IMR-90 (cell line): ENCODE results near the gene NME7. TPM values are rescaled to one million over a fixed set of nuclear protein-coding genes. Genes with fewer than 3 reads are reported as not detected.

Experiments
- ATAC-seq: fragments of 200-7000 bp; cut with Tn5 transposase; 2 replicates; pipeline ENCODE4 v1.9.1; 2020; ENCODE audit warnings: low read depth, mild to moderate bottlenecking, moderate library complexity
- BruUV-seq: library from RNA; stranded (reverse); fragments of 400-500 nt; replicated peaks from 2 replicates; lab custom pipeline; 2021; lab: Mats Ljungman, UMichigan
- CTCF ChIA-PET: fragments of 300-600 bp; formaldehyde crosslinking; extraction: SDS; loops from one replicate; lab custom pipeline; 2021; ENCODE audit warnings: antibody characterized with exemption; lab: Yijun Ruan, JAX
- POLR2A ChIA-PET: fragments of 300-600 bp; sonication (Branson Sonifier 250); formaldehyde crosslinking; loops from one replicate; lab custom pipeline; 2022; ENCODE audit warnings: antibody characterized with exemption; ENCODE audit not compliant: unreplicated experiment; lab: Charles Lee
- DNase-seq: peaks from one replicate; pipeline ENCODE4 v3.0.0; 2013
- H2AFZ ChIP-seq: replicated peaks from 2 replicates; pipeline ENCODE3; 2013; ENCODE audit warnings: low read length, mild to moderate bottlenecking; ENCODE audit not compliant: poor library complexity
- H2AK5ac ChIP-seq: 2 replicates; pipeline ENCODE4 v1.6.1; 2013; ENCODE audit warnings: low read depth, low read length, inconsistent platforms
- H2AK9ac ChIP-seq: replicated peaks from 2 replicates; pipeline ENCODE3; 2013; ENCODE audit warnings: mild to moderate bottlenecking, low read depth, low read length, moderate library complexity; ENCODE audit not compliant: poor library complexity
- H2BK120ac ChIP-seq: 2 replicates; pipeline ENCODE4 v1.6.1; 2013; ENCODE audit warnings: low read depth, low read length, inconsistent platforms
- H2BK15ac ChIP-seq: 3 replicates; pipeline ENCODE4 v1.6.1; 2013; ENCODE audit warnings: low read depth, low read length, inconsistent platforms
- H2BK20ac ChIP-seq: 2 replicates; pipeline ENCODE4 v1.6.1; 2013; ENCODE audit warnings: low read depth, mild to moderate bottlenecking, inconsistent platforms, low read length, moderate library complexity
- H2BK5ac ChIP-seq: 2 replicates; pipeline ENCODE4 v1.6.1; 2013; ENCODE audit warnings: mild to moderate bottlenecking, low read depth, low read length, inconsistent platforms; ENCODE audit not compliant: poor library complexity, severe bottlenecking
- H3K14ac ChIP-seq: replicated peaks from 2 replicates; pipeline ENCODE4 v1.6.1; 2013; ENCODE audit warnings: low read depth, low read length, inconsistent platforms
- H3K18ac ChIP-seq: 2 replicates; pipeline ENCODE4 v1.6.1; 2013; ENCODE audit warnings: low read depth, low read length, control low read depth
- H3K23ac ChIP-seq: 2 replicates; pipeline ENCODE4 v1.6.1; 2013; ENCODE audit warnings: low read depth, low read length, inconsistent platforms
- H3K27ac ChIP-seq: 2 replicates; pipeline ENCODE4 v1.5.1; 2013; ENCODE audit warnings: mild to moderate bottlenecking, control low read depth, low read length; ENCODE audit not compliant: insufficient read depth
- H3K27me3 ChIP-seq: 2 replicates; pipeline ENCODE4 v1.6.1; 2013; ENCODE audit warnings: low read length; ENCODE audit not compliant: control insufficient read depth, insufficient read depth
- H3K36me3 ChIP-seq: 2 replicates; pipeline ENCODE4 v1.6.1; 2013; ENCODE audit warnings: low read length, mixed read lengths; ENCODE audit not compliant: control insufficient read depth, insufficient read depth
- H3K4ac ChIP-seq: 2 replicates; pipeline ENCODE4 v1.6.1; 2013; ENCODE audit warnings: low read depth, low read length, inconsistent platforms
- H3K4me1 ChIP-seq: 2 replicates; pipeline ENCODE4 v1.6.1; 2013; ENCODE audit warnings: low read length, mixed read lengths; ENCODE audit not compliant: control insufficient read depth, insufficient read depth
- H3K4me2 ChIP-seq: 2 replicates; pipeline ENCODE4 v1.6.1; 2013; ENCODE audit warnings: low read depth, mild to moderate bottlenecking, control low read depth, low read length, moderate library complexity
- H3K4me3 ChIP-seq: 2 replicates; pipeline ENCODE4 v1.5.1; 2013; ENCODE audit warnings: low read depth, mild to moderate bottlenecking, control low read depth, low read length, moderate library complexity; ENCODE audit not compliant: insufficient read depth
- H3K56ac ChIP-seq: 2 replicates; pipeline ENCODE4 v1.6.1; 2013; ENCODE audit warnings: low read length, inconsistent platforms; ENCODE audit not compliant: insufficient read depth; ENCODE audit errors: extremely low read depth
- H3K79me1 ChIP-seq, 2 experiments: 2 replicates each; pipeline ENCODE4 v1.6.1; 2013; ENCODE audit warnings: low read length in 2 of 2, inconsistent platforms in 1 of 2, low read depth in 1 of 2
- H3K9ac ChIP-seq: 2 replicates; pipeline ENCODE4 v1.6.1; 2013; ENCODE audit warnings: low read depth, low read length, control low read depth
- H3K9me1 ChIP-seq: 2 replicates; pipeline ENCODE4 v1.6.1; 2013; ENCODE audit warnings: low read length, inconsistent platforms; ENCODE audit not compliant: insufficient read depth
- H3K9me3 ChIP-seq: 2 replicates; pipeline ENCODE4 v1.6.1; 2013; ENCODE audit warnings: low read length; ENCODE audit not compliant: control insufficient read depth, insufficient read depth
- H4K20me1 ChIP-seq: 2 replicates; pipeline ENCODE4 v1.6.1; 2013; ENCODE audit warnings: low read length, inconsistent platforms; ENCODE audit not compliant: insufficient read depth
- H4K5ac ChIP-seq: 2 replicates; pipeline ENCODE4 v1.6.1; 2013; ENCODE audit warnings: mild to moderate bottlenecking, low read depth, low read length, control low read depth
- H4K8ac ChIP-seq, 2 experiments: 2 replicates each; pipeline ENCODE4 v1.6.1; 2013; ENCODE audit warnings: low read depth in 2 of 2, low read length in 2 of 2, control low read depth in 1 of 2, inconsistent platforms in 1 of 2
- H4K91ac ChIP-seq: 2 replicates; pipeline ENCODE4 v1.6.1; 2013; ENCODE audit warnings: low read depth, low read length, inconsistent platforms; ENCODE audit not compliant: insufficient read depth
- BHLHE40 ChIP-seq: fragments of 150-350 bp; IDR thresholded peaks from 2 replicates; pipeline ENCODE4 v1.6.1; 2016; ENCODE audit warnings: mild to moderate bottlenecking, low read depth, low read length
- CEBPB ChIP-seq: IDR thresholded peaks from 2 replicates; pipeline ENCODE4 v1.6.1; 2012; ENCODE audit warnings: low read depth, low read length, improper control_type of control experiment
- CHD1 ChIP-seq: IDR thresholded peaks from 2 replicates; pipeline ENCODE4 v1.6.1; 2012; ENCODE audit warnings: low read depth, low read length, improper control_type of control experiment
- CTCF ChIP-seq: conservative IDR thresholded peaks from 2 replicates; pipeline ENCODE4 v1.5.1; 2012; ENCODE audit warnings: mild to moderate bottlenecking, low read depth, low read length, improper control_type of control experiment
- ELK1 ChIP-seq: fragments of 150-350 bp; IDR thresholded peaks from 2 replicates; pipeline ENCODE4 v1.6.1; 2016; ENCODE audit warnings: low read depth, mild to moderate bottlenecking, low read length, moderate library complexity, borderline replicate concordance
- FOS ChIP-seq: fragments of 150-350 bp; IDR thresholded peaks from 2 replicates; pipeline ENCODE4 v1.6.1; 2016; ENCODE audit warnings: low read depth, low read length
- MAFK ChIP-seq: IDR thresholded peaks from 2 replicates; pipeline ENCODE4 v1.6.1; 2012; ENCODE audit warnings: low read depth, low read length, improper control_type of control experiment
- MAZ ChIP-seq: IDR thresholded peaks from 2 replicates; pipeline ENCODE4 v1.6.1; 2012; ENCODE audit warnings: low read depth, mild to moderate bottlenecking, low read length, improper control_type of control experiment, moderate library complexity, borderline replicate concordance
- MXI1 ChIP-seq: IDR thresholded peaks from 2 replicates; pipeline ENCODE4 v1.6.1; 2012; ENCODE audit warnings: low read depth, mild to moderate bottlenecking, low read length, moderate library complexity, borderline replicate concordance
- NFE2L2 ChIP-seq: fragments of 150-350 bp; IDR thresholded peaks from 2 replicates; pipeline ENCODE4 v1.6.1; 2016; ENCODE audit warnings: low read depth, mild to moderate bottlenecking, low read length
- POLR2A ChIP-seq: IDR thresholded peaks from 2 replicates; pipeline ENCODE4 v1.6.1; 2012; ENCODE audit warnings: mild to moderate bottlenecking, low read depth, low read length
- RAD21 ChIP-seq: IDR thresholded peaks from 2 replicates; pipeline ENCODE4 v1.6.1; 2012; ENCODE audit warnings: low read length, improper control_type of control experiment
- RCOR1 ChIP-seq: IDR thresholded peaks from 2 replicates; pipeline ENCODE4 v1.6.1; 2012; ENCODE audit warnings: mild to moderate bottlenecking, low read length, improper control_type of control experiment; ENCODE audit not compliant: insufficient replicate concordance
- RFX5 ChIP-seq: IDR thresholded peaks from 2 replicates; pipeline ENCODE4 v1.8.0; 2012; ENCODE audit warnings: low read depth, mild to moderate bottlenecking, low read length, moderate library complexity
- SMC3 ChIP-seq: fragments of 150-350 bp; IDR thresholded peaks from 2 replicates; pipeline ENCODE4 v1.6.1; 2016; ENCODE audit warnings: low read depth, mild to moderate bottlenecking, antibody characterized with exemption, low read length, moderate library complexity
- USF2 ChIP-seq: fragments of 150-350 bp; IDR thresholded peaks from 2 replicates; pipeline ENCODE4 v1.6.1; 2017; ENCODE audit warnings: mild to moderate bottlenecking, antibody characterized with exemption, low read length, low read depth
- WGBS, 2 experiments: methylation state at CpG; one replicate each; pipeline versions ENCODE4 v1.1.5 to v1.1.7; 2013; ENCODE audit warnings: missing lambda C conversion rate in 2 of 2; ENCODE audit not compliant: insufficient read length in 1 of 2; ENCODE audit errors: extremely low coverage in 2 of 2; 5-methylcytosine and 5-hydroxymethylcytosine counted together
- dilution Hi-C: fragments of 300-500 bp; cut with HindIII; formaldehyde crosslinking; loops from one replicate; pipeline ENCODE4 v1.14.3; 2018; ENCODE audit warnings: low sequenced_read_pairs; ENCODE audit not compliant: unreplicated experiment
- in situ Hi-C: fragments of 300-500 bp; cut with MboI; formaldehyde crosslinking; loops from 3 replicates; pipeline ENCODE4 v1.14.3; 2019; ENCODE audit warnings: low sequenced_read_pairs, inconsistent platforms, mixed read lengths
- intact Hi-C: fragments of 100-400 bp; cut with micrococcal nuclease; formaldehyde crosslinking; loops from 2 replicates; pipeline ENCODE4 v1.10.0; 2022
- polyA plus RNA-seq, 3 experiments: library from polyadenylated mRNA; depleted of rRNA; stranded (reverse); fragments of >200 nt; gene quantifications; 2 replicates each; pipeline ENCODE4 v1.2.3, GENCODE V29; 2012; ENCODE audit warnings: low replicate concordance in 1 of 3
- total RNA-seq: library from RNA; depleted of rRNA; stranded (reverse); fragments of >200 nt; gene quantifications from 2 replicates; pipeline ENCODE4 v1.2.3, GENCODE V29; 2012

Gene NME7
- total and polyA plus RNA-seq, 2 of the 4 experiments (the other 2 are of a cell fraction) = 18.3 to 22.4 TPM

- no peaks in the 10 kb centered on the region for H3K79me1 ChIP-seq
- no peak overlapping the region for H2BK120ac ChIP-seq
- DNase-seq (no peak), ATAC-seq (no peak)
- CTCF ChIA-PET = no interaction called here
- H4K8ac ChIP-seq = no peak overlapping the region
- in situ Hi-C loops = no loop called here
- no peak overlapping the region for H3K23ac ChIP-seq
- intact Hi-C loops = no loop called here
- no peak overlapping the region for H3K9ac ChIP-seq
- WGBS, 2 experiments = no CpG with 5 or more reads among the region's 2 CpGs
- H3K18ac ChIP-seq = no peak overlapping the region
- H3K4me2 ChIP-seq = no peak overlapping the region
- TF ChIP-seq MXI1 (no peak), NFE2L2 (no peak), FOS (no peak), USF2 (no peak), RFX5 (no peak), CHD1 (no peak), MAFK (no peak), ELK1 (no peak), SMC3 (no peak), MAZ (no peak), RAD21 (no peak), CTCF (no peak), RCOR1 (no peak), CEBPB (no peak), POLR2A (no peak), BHLHE40 (no peak)
- no peaks in the 10 kb centered on the region for H3K27me3 ChIP-seq
- H2BK20ac ChIP-seq = no peak overlapping the region
- no peak overlapping the region for H4K91ac ChIP-seq
- no peaks in the 10 kb centered on the region for H3K36me3 ChIP-seq
- dilution Hi-C loops = no loop called here
- no peak overlapping the region for H2AFZ ChIP-seq
- H3K9me1 ChIP-seq = no peaks in the 10 kb centered on the region
- H4K20me1 ChIP-seq = no peaks in the 10 kb centered on the region
- H3K4me1 ChIP-seq = no peaks in the 10 kb centered on the region
- BruUV-seq = no TSS peak
- H3K4ac ChIP-seq = no peak overlapping the region
- H3K9me3 ChIP-seq = no peaks in the 10 kb centered on the region
- H3K14ac ChIP-seq = no peak overlapping the region
- no peak overlapping the region for H3K27ac ChIP-seq
- no peak overlapping the region for H3K56ac ChIP-seq
- H3K4me3 ChIP-seq = no peak overlapping the region
- H4K5ac ChIP-seq = no peak overlapping the region
- no peak overlapping the region for H2BK15ac ChIP-seq
- no peak overlapping the region for H2AK5ac ChIP-seq
- H2AK9ac ChIP-seq = no peak overlapping the region
- no peak overlapping the region for H2BK5ac ChIP-seq
- POLR2A ChIA-PET = no interaction called here
These were observed 96.5 kb downstream of the NME7 start for GRCh38 chr1:169271098-169271497.
